GM12872 (cell line): ENCODE results near the gene GARNL3.

Experiments used
- TF ChIP-seq, protein P1 (sequence below): IDR thresholded peaks from 3 replicates; pipeline ENCODE4 v1.5.1; 2011; ENCODE audit warnings: low read depth, mild to moderate bottlenecking, low read length, moderate library complexity; ENCODE audit not compliant: insufficient read depth

Gene GARNL3

DNA sequence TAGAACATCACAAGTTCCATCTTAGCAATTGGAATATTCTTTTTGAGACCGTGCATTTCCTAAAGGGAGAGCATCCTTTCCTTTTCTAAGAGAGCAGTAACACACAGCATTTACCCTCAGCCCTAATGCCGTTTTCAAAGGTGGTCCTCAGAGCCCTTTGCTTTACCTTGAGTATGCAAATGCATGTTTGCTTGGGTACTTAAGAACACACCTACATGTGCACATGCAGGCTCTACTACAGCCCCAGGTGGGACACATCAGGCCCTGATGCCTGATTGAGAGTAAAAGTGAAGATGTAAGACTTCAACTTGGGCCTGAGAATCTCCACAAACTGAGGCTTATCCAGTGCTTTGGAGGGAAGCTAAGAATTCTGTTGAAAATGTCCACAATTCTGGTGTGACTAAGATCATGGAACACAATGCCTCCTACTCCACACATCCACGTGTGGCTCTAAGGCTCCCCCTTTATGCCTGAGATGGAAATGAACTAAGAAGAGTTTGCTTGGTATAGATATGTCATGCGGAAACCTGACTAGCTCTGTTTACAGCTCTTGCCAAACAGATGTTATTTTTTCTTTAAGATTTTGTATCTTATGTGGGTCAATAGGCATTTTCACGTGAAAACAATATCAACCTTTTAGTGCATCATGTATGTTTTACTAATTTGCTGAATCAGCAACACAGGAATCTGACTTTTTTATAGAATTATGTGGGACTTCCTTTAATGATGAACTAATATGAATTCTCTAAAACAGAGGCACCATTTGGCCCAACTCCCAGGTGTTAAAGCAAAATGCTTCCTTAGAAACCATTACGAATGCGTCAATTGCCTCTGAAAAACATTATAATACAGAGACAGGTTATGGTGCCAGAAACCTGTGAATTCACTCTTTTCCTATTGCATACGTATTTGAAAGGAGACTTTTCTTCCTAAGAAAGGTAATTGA lies 83.5 kb downstream of the GARNL3 start:
- TF ChIP-seq, protein P1, sequence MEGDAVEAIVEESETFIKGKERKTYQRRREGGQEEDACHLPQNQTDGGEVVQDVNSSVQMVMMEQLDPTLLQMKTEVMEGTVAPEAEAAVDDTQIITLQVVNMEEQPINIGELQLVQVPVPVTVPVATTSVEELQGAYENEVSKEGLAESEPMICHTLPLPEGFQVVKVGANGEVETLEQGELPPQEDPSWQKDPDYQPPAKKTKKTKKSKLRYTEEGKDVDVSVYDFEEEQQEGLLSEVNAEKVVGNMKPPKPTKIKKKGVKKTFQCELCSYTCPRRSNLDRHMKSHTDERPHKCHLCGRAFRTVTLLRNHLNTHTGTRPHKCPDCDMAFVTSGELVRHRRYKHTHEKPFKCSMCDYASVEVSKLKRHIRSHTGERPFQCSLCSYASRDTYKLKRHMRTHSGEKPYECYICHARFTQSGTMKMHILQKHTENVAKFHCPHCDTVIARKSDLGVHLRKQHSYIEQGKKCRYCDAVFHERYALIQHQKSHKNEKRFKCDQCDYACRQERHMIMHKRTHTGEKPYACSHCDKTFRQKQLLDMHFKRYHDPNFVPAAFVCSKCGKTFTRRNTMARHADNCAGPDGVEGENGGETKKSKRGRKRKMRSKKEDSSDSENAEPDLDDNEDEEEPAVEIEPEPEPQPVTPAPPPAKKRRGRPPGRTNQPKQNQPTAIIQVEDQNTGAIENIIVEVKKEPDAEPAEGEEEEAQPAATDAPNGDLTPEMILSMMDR, result peak; percentile 32; the same call in 1 of the 3 replicates

DNA sequence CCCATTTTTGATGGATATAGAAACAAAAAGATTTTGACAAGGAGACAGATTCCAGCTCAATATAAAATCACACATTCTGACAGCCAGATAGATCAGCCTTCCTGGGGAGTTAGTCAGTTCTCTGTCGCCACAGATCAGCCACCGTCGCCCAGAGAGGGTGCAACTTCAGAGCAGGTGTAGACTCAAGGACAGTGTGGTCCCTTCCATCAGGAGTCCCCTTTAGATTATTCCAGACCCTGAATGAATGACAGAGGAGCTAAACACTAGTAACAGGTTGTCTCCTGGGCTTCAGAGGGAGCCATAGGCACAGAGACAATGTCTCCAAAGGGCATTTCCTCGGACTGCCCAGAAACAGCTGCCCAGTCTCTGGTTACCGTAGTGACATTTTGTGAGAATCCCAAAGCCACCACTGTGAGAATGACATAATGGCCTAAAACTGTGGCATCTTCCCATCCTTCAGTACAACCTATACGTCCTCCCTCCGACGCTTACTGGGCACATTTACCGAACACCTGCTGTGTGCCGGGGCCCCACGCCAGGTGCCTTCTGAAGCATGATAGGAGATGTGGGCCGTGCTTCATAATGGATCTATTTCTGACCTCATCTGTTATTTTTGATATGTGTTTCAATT lies 85.0 kb downstream of the GARNL3 start:
- TF ChIP-seq, protein P1, result no peak

DNA sequence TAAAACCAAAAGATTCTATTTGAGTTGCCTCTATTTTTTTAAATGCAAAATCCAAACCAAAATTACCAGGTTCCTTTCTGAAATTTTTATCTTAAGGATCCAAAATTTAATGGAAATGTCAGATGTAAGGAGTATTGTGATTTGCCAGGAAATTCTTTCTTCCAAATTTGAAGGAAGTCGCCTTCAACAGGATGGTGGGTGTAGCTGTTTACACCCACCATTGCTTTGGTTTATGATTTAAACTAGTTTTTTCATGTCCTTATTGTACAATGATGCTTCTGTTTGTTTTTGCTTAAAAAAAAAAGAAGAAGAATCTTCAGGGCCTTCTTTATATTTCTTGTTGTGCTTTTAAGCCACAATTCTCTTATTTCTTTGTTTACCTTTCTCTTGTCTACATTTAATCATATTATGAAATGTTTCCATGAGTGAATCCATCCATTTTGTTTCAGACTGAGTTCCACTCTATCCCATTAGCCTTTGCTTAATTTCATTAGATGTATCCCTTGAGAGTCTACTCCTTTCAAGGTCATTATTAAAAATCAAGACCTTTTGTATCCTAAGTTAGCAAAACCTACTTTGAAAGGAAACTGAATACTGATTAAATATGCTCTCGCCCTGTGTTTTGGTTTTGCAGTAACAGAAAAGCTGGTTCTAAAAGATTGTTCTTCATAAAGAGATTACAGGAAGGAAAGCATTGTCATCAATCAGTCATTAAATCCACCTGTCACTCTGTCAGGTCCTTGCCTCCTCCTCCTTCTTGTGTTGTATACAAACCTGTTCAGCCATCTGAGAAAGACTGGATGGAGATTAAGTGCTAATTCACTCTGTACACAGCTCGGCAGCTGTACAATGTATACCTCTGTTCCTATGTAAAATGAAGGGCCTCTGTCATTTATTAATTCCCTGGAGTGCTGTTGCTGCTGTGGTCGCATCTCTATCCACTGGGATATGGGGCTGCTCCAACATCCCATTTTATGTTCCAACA lies 86.9 kb downstream of the GARNL3 start:
- TF ChIP-seq, protein P1, result no peak

DNA sequence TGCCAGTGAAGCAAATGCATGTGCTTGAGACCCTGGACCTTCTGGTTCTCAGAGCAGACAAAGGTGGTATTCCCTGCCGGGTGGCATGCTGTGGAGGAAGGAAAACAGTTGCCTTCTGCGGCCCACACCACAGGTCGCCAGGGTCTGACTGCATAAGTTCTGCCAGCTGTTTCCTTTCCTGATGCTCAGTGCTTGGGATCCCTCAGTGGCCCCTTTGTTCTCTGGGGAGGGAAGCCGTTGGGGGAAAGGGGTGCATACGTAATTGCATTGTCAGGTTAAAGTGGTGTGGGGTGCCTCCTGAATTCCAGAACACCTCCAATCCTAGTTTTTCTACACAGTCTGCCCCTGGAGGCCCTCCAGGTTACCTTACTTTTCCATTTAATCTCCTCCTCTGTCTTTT lies 89.3 kb downstream of the GARNL3 start:
- TF ChIP-seq, protein P1, result no peak

DNA sequence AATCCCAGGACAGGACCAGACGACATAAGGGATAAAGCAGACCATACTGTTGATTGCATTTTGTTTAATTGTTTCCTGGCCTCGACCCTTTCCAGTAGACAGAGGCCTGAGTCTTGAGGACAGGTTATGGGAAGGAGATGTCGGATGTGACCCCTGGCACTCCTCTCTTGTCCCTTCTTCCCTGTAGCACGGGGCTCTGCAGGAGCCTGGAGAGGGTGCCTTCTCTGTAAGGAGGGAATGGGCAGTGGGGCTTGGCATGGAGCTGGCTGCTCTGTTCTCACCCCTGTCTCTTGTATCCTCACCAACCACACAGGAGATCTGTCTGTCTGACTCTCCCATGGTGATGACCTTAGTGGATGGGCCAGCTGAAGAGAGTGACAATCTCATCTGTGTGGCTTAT lies 92.3 kb downstream of the GARNL3 start:
- TF ChIP-seq, protein P1, result no peak

DNA sequence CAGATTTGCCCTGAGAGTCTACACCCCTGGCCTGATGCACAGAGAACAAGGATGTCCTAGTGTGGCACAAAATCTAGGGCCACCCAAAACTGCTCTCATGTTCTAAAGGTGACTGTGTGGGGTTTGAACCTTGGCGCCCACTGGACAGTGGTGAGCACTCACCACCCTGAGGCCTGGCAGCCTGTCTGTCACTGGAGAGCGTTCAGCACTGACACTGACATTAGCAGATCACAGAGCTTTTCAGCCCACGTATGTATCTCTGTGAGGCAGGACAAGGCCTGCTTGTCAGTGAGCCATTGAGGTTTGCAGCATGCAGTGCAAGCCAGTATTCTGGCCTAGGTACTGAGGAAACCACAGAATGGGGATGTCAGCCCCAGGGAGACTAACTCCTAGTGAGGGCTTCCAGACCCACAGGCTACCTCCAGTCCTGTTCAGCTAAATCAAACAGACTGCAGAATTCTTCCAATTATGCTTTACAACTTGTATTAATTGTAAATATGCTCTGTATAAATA lies 93.5 kb downstream of the GARNL3 start:
- TF ChIP-seq, protein P1, result no peak
